GM23338 (cell line): Measurements from ENCODE around the gene STK4.

Source experiments
- CREB1 ChIP-seq: fragments of 250-450 bp; sonication (Bioruptor Pico); IDR thresholded peaks from 2 replicates; pipeline ENCODE4 v1.5.0; 2020; ENCODE audit warnings: low read depth, mild to moderate bottlenecking, moderate library complexity
- EZH2 ChIP-seq: fragments of 200-600 bp; sonication (generic); IDR thresholded peaks from one replicate; pipeline ENCODE4 v1.8.0; 2017; ENCODE audit warnings: antibody characterized with exemption, mild to moderate bottlenecking, low read depth; ENCODE audit not compliant: unreplicated experiment
- EZH2phosphoT487 ChIP-seq: fragments of 200-600 bp; sonication (generic); IDR thresholded peaks from one replicate; pipeline ENCODE4 v1.8.1; 2018; ENCODE audit warnings: antibody characterized with exemption; ENCODE audit not compliant: unreplicated experiment
- JUNB ChIP-seq: IDR thresholded peaks from one replicate; pipeline ENCODE4 v1.6.1; 2016; ENCODE audit warnings: antibody characterized with exemption; ENCODE audit not compliant: unreplicated experiment
- NANOG ChIP-seq: IDR thresholded peaks from 2 replicates; pipeline ENCODE4 v1.6.1; 2016; ENCODE audit warnings: antibody characterized with exemption, borderline replicate concordance
- POLR2AphosphoS5 ChIP-seq: IDR thresholded peaks from 2 replicates; pipeline ENCODE4 v1.6.1; 2016; ENCODE audit warnings: antibody characterized with exemption, low read depth
- REST ChIP-seq: IDR thresholded peaks from one replicate; pipeline ENCODE4 v1.6.1; 2018; ENCODE audit warnings: antibody characterized with exemption; ENCODE audit not compliant: unreplicated experiment
- ZNF331 ChIP-seq: fragments of 250-450 bp; sonication (Bioruptor Pico); IDR thresholded peaks from 2 replicates; pipeline ENCODE4 v1.5.0; 2020; ENCODE audit warnings: low read depth, mild to moderate bottlenecking, moderate library complexity
- ZNF462 ChIP-seq: fragments of 250-450 bp; sonication (Bioruptor Pico); IDR thresholded peaks from 2 replicates; pipeline ENCODE4 v1.5.0; 2020; ENCODE audit warnings: mild to moderate bottlenecking, moderate library complexity
- TF ChIP-seq, protein P1 (sequence below), 2 experiments: fragments of 200-600 bp in 1 of 2; sonication (generic) in 1 of 2; conservative IDR thresholded peaks; 2 replicates each; pipeline versions ENCODE4 v1.5.1 to v1.6.1; 2016 to 2017; ENCODE audit warnings: antibody characterized with exemption in 2 of 2, low read depth in 2 of 2, mild to moderate bottlenecking in 2 of 2, moderate library complexity in 1 of 2
- TF ChIP-seq, protein P2 (sequence below): IDR thresholded peaks from 2 replicates; pipeline ENCODE4 v1.6.1; 2016; ENCODE audit warnings: antibody characterized with exemption

DNA sequence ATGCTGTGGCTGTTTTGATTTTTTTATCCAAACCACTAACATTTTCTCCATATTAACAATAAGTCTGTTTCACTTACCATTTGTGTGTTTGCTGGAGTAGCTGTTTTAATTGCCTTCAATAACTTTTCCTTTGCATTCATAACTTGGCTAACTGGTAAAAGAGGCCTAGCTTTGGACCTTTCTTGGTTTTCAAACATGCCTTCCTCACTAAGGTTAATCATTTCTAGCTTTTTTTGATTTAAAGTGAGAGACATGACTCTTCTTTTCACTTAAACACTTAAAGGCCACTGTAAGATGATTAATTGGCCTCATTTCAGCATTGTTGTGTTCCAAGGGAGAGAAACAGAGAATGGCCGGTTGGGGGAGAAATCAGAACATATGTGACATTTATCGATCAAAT is 155.1 kb downstream of the STK4 start:
- TF ChIP-seq EZH2phosphoT487 (no peak), EZH2 (no peak), POLR2AphosphoS5 (no peak), REST (no peak), JUNB (no peak), ZNF462 (CRISPR knock-in tag) (no peak), NANOG (no peak), ZNF331 (CRISPR knock-in tag) (no peak), CREB1 (CRISPR knock-in tag) (no peak)
- TF ChIP-seq, protein P1, sequence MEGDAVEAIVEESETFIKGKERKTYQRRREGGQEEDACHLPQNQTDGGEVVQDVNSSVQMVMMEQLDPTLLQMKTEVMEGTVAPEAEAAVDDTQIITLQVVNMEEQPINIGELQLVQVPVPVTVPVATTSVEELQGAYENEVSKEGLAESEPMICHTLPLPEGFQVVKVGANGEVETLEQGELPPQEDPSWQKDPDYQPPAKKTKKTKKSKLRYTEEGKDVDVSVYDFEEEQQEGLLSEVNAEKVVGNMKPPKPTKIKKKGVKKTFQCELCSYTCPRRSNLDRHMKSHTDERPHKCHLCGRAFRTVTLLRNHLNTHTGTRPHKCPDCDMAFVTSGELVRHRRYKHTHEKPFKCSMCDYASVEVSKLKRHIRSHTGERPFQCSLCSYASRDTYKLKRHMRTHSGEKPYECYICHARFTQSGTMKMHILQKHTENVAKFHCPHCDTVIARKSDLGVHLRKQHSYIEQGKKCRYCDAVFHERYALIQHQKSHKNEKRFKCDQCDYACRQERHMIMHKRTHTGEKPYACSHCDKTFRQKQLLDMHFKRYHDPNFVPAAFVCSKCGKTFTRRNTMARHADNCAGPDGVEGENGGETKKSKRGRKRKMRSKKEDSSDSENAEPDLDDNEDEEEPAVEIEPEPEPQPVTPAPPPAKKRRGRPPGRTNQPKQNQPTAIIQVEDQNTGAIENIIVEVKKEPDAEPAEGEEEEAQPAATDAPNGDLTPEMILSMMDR (conservative IDR thresholded peaks at IDR 0.05; ENCODE audit: low read depth in 2 of 2), result no peak
- TF ChIP-seq, protein P2, sequence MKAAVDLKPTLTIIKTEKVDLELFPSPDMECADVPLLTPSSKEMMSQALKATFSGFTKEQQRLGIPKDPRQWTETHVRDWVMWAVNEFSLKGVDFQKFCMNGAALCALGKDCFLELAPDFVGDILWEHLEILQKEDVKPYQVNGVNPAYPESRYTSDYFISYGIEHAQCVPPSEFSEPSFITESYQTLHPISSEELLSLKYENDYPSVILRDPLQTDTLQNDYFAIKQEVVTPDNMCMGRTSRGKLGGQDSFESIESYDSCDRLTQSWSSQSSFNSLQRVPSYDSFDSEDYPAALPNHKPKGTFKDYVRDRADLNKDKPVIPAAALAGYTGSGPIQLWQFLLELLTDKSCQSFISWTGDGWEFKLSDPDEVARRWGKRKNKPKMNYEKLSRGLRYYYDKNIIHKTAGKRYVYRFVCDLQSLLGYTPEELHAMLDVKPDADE, result no peak
